ENCODE measurements around the gene OR2L2.

DNA sequence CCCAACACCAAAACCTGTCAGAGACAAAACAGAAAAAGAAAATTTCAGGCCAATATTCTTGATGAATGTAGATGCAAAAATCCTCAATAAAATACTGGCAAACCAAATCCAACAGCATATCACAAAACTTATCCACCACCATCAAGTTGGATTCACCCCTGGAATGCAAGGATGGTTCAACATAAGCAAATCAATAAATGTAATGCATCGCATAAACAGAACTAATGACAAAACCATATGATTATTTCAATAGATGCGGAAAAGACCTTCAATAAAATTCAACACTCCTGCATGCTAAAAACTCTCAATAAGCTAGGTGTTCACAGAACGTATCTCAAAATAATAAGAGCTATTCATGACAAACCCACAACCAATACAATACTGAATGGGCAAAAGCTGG lies 20.2 kb upstream of the OR2L2 start:
- no peak for TF ChIP-seq POLR2A (IDR thresholded peaks at IDR 0.05)
- TF ChIP-seq, protein P1, sequence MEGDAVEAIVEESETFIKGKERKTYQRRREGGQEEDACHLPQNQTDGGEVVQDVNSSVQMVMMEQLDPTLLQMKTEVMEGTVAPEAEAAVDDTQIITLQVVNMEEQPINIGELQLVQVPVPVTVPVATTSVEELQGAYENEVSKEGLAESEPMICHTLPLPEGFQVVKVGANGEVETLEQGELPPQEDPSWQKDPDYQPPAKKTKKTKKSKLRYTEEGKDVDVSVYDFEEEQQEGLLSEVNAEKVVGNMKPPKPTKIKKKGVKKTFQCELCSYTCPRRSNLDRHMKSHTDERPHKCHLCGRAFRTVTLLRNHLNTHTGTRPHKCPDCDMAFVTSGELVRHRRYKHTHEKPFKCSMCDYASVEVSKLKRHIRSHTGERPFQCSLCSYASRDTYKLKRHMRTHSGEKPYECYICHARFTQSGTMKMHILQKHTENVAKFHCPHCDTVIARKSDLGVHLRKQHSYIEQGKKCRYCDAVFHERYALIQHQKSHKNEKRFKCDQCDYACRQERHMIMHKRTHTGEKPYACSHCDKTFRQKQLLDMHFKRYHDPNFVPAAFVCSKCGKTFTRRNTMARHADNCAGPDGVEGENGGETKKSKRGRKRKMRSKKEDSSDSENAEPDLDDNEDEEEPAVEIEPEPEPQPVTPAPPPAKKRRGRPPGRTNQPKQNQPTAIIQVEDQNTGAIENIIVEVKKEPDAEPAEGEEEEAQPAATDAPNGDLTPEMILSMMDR (IDR thresholded peaks at IDR 0.05 in 4 of 5, conservative IDR thresholded peaks at IDR 0.05 in 1 of 5) = no peak
